Keratinocyte (primary cell): ENCODE results near the gene F8A2.
"Not testable (repeated sequence)": the region's sequence is repeated elsewhere in the genome, so short reads cannot be mapped to it uniquely, and the experiment has no call there.

Experiments
- CTCF ChIP-seq, 3 experiments: IDR thresholded peaks in 1 of 3; conservative IDR thresholded peaks in 1 of 3; optimal IDR thresholded peaks in 1 of 3; 2 replicates in 2 of 3; 3 replicates in 1 of 3; pipeline versions ENCODE3 to v1.5.1; 2011; ENCODE audit warnings: low read length in 3 of 3, mild to moderate bottlenecking in 3 of 3, moderate library complexity in 2 of 3, control low read depth in 1 of 3, inconsistent platforms in 1 of 3; ENCODE audit not compliant: insufficient read depth in 2 of 3; ENCODE audit errors: extremely low read depth in 1 of 3
- EZH2 ChIP-seq: IDR thresholded peaks from one replicate; pipeline ENCODE4 v1.6.1; 2012; ENCODE audit warnings: inconsistent platforms, mild to moderate bottlenecking, low read length, moderate library complexity

GRCh38 chrX:155379802-155380201, 2.1 kb upstream of the F8A2 start:
- TF ChIP-seq CTCF (optimal IDR thresholded peaks at IDR 0.05 in 1 of 3, IDR thresholded peaks at IDR 0.05 in 1 of 3, conservative IDR thresholded peaks at IDR 0.05 in 1 of 3; ENCODE audit: extremely low read depth in 1 of 3, insufficient read depth in 2 of 3, low read length in 3 of 3); EZH2: not testable (repeated sequence)
